Osteoblast (primary cell): ENCODE measurements around the gene MORN4. TPM values are rescaled to one million over a fixed set of nuclear protein-coding genes. Genes with fewer than 3 reads are reported as not detected.

ENCODE experiments used
- DNase-seq: peaks from one replicate; pipeline ENCODE4 v3.0.0; 2011; ENCODE audit warnings: low spot score, mixed read lengths; ENCODE audit not compliant: insufficient read length; ENCODE audit errors: missing footprints
- H2AFZ ChIP-seq: 2 replicates; pipeline ENCODE4 v1.6.0; 2011; ENCODE audit warnings: mild to moderate bottlenecking, low read length
- H3K27ac ChIP-seq: 2 replicates; pipeline ENCODE4 v1.5.1; 2011; ENCODE audit warnings: mild to moderate bottlenecking, low read depth, low read length, moderate library complexity
- H3K27me3 ChIP-seq: 2 replicates; pipeline ENCODE4 v1.6.0; 2012; ENCODE audit warnings: mild to moderate bottlenecking, control low read depth, inconsistent platforms, low read length, moderate library complexity; ENCODE audit not compliant: insufficient read depth
- H3K36me3 ChIP-seq: 2 replicates; pipeline ENCODE4 v1.5.1; 2011; ENCODE audit warnings: mild to moderate bottlenecking, low read length, control low read depth, moderate library complexity; ENCODE audit not compliant: insufficient read depth
- H3K4me1 ChIP-seq: 2 replicates; pipeline ENCODE4 v1.5.1; 2011; ENCODE audit warnings: mild to moderate bottlenecking, low read length, control low read depth, moderate library complexity; ENCODE audit not compliant: insufficient read depth
- H3K4me2 ChIP-seq: 2 replicates; pipeline ENCODE4 v1.6.0; 2011; ENCODE audit warnings: mild to moderate bottlenecking, low read length; ENCODE audit not compliant: insufficient read depth
- H3K4me3 ChIP-seq: fragments of 200-600 bp; sonication (generic); 3 replicates; pipeline ENCODE4 v1.5.1; 2012; ENCODE audit warnings: mild to moderate bottlenecking, low read length, inconsistent platforms; ENCODE audit not compliant: insufficient read depth
- H3K79me2 ChIP-seq: 2 replicates; pipeline ENCODE4 v1.6.0; 2012; ENCODE audit warnings: mild to moderate bottlenecking, low read length, control low read depth, inconsistent platforms; ENCODE audit not compliant: insufficient read depth
- H3K9me3 ChIP-seq: 2 replicates; pipeline ENCODE4 v1.5.1; 2011; ENCODE audit warnings: low read depth, low read length, control low read depth
- H4K20me1 ChIP-seq: 2 replicates; pipeline ENCODE4 v1.6.0; 2012; ENCODE audit warnings: mild to moderate bottlenecking, low read length, control low read depth; ENCODE audit not compliant: insufficient read depth
- total RNA-seq: library from RNA; depleted of rRNA; stranded (reverse); fragments of >200 nt; gene quantifications from 2 replicates; pipeline ENCODE4 v1.2.3, GENCODE V29; 2012
- TF ChIP-seq, protein P1 (sequence below): IDR thresholded peaks from 2 replicates; pipeline ENCODE4 v1.5.1; 2011; ENCODE audit warnings: mild to moderate bottlenecking, low read depth, low read length, moderate library complexity; ENCODE audit errors: extremely low read depth

The MORN4 gene
- total RNA-seq, 1 donor: 4.0 TPM

DNA sequence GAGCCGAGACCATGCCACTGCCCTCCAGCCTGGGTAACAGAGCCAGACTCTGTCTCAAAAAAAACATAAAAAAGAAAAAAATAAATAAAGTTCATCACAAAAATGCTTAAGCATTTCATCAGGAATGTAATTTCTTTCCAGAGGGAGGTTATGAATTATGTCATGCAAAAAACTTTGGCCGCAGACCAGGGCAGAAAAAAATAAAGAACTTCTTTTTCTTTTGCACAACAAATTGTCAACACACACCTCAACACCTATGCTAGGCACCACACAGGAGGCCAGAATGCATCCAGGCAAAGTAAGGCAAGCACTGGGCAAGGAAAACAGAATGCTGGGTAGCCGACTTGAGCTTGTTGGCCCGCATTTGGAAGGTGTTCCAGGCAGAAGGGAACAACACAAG, 39.9 kb downstream of the MORN4 start:
- peaks cover 30% of the 10 kb centered on the region for H3K4me1 ChIP-seq
- no peak overlapping the region for H3K27ac ChIP-seq
- H3K4me2 ChIP-seq: no peak overlapping the region
- H3K27me3 ChIP-seq: no peaks in the 10 kb centered on the region
- H3K4me3 ChIP-seq: no peak overlapping the region
- H4K20me1 ChIP-seq: peaks cover 3% of the 10 kb centered on the region
- TF ChIP-seq, protein P1, sequence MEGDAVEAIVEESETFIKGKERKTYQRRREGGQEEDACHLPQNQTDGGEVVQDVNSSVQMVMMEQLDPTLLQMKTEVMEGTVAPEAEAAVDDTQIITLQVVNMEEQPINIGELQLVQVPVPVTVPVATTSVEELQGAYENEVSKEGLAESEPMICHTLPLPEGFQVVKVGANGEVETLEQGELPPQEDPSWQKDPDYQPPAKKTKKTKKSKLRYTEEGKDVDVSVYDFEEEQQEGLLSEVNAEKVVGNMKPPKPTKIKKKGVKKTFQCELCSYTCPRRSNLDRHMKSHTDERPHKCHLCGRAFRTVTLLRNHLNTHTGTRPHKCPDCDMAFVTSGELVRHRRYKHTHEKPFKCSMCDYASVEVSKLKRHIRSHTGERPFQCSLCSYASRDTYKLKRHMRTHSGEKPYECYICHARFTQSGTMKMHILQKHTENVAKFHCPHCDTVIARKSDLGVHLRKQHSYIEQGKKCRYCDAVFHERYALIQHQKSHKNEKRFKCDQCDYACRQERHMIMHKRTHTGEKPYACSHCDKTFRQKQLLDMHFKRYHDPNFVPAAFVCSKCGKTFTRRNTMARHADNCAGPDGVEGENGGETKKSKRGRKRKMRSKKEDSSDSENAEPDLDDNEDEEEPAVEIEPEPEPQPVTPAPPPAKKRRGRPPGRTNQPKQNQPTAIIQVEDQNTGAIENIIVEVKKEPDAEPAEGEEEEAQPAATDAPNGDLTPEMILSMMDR: no peak
- H3K9me3 ChIP-seq: no peaks in the 10 kb centered on the region
- DNase-seq: no peak
- H3K79me2 ChIP-seq: no peaks in the 10 kb centered on the region
- no peaks in the 10 kb centered on the region for H3K36me3 ChIP-seq
- H2AFZ ChIP-seq: no peak overlapping the region

DNA sequence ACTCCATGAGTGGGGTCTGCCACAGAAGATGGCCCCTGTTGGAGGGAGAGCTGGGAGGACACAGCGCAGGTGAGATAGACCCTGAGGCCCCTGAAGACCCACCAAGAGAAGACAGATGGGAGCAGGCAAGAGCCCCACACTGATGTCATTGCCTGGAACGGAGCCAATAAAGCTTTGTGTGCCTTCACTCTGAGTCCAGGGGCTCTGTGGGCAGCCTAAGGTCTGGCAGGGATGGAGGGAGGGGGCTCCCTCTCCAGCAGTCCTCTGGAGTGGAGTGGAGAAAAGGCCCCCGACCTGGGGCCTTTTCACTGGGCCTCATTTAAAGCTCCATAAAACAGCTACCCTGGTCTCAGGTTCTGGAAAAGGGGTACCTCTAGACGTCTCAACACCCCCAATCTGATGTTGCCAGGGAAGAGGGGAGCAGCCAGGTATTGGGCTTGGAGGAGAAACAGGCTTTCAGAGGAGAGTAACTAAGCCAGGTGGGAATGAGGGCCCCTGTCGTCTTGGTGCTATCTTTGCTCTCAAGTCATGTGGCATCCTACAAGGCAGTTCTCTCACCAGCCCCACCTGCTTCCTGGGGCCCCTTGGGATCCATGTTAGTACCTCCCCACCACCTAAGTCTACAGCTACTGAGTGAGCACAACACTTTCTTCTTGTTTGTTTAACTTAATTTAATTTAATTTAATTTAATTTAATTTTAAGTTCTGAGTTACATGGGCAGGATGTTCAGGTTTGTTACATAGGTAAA, 42.4 kb downstream of the MORN4 start:
- H3K4me2 ChIP-seq: no peak overlapping the region
- TF ChIP-seq, protein P1: no peak
- no peak overlapping the region for H2AFZ ChIP-seq
- H3K9me3 ChIP-seq: no peaks in the 10 kb centered on the region
- DNase-seq: no peak
- no peaks in the 10 kb centered on the region for H4K20me1 ChIP-seq
- no peak overlapping the region for H3K4me3 ChIP-seq
- H3K79me2 ChIP-seq: no peaks in the 10 kb centered on the region
- H3K4me1 ChIP-seq: peaks cover 11% of the 10 kb centered on the region
- H3K27me3 ChIP-seq: no peaks in the 10 kb centered on the region
- no peak overlapping the region for H3K27ac ChIP-seq
- H3K36me3 ChIP-seq: no peaks in the 10 kb centered on the region

DNA sequence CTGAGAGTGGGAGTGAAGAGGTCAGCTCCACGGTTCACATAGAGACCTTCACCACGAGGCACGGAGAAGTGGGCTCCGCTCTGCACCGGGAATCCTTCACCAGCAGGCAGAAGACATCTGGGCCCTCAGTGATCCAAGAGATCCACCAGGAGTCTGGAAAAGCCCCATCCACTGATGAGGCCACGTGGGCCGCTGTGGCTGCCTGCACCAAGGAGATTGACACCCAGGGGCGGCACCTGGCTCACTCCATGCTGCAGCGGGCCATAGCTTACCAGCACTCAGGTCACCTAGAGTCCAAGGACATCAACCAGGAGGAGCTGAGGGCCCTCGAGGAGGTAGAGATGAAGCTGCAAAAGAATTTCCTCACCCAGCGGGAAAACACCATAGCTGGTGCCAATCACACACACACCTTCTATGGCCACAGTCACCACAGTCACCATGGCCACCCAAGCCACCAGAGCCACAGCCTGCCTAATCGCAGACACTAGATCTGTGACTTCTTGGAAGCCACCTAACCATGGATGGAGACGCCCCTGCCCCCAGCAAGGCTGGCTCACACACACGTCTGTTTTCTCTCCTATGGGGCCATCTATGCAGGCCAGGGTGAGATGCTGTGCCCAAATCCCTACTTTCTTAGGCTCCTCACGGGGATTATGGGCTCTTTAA, 43.1 kb downstream of the MORN4 start:
- H3K27ac ChIP-seq: no peak overlapping the region
- H3K4me2 ChIP-seq: no peak overlapping the region
- H3K27me3 ChIP-seq: no peaks in the 10 kb centered on the region
- peaks cover 6% of the 10 kb centered on the region for H3K4me1 ChIP-seq
- no peaks in the 10 kb centered on the region for H3K79me2 ChIP-seq
- H3K9me3 ChIP-seq: no peaks in the 10 kb centered on the region
- H4K20me1 ChIP-seq: no peaks in the 10 kb centered on the region
- TF ChIP-seq, protein P1: no peak
- H2AFZ ChIP-seq: no peak overlapping the region
- no peak overlapping the region for H3K4me3 ChIP-seq
- no peaks in the 10 kb centered on the region for H3K36me3 ChIP-seq
- DNase-seq: no peak

DNA sequence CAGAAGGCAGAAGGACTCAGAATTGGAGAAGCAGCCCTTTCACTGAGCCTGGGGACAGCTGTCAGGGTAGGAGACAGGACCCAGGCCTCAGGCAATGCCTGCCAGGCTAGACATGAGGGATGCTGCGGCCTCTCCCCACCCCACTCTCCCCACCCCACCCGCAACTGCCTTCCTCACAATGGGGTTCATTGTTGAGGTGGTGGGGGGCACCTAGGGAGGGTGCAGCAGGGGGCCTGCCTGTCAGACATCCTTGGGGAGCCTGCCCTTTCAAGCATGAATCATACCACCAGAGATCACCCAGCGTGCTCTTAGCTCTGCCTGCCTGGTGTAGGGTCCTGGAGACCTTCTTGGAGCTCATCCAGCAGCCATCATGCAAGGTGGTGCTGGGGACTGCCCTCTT, 43.8 kb downstream of the MORN4 start, which contains the start of gene C10orf62:
Gene C10orf62, plus strand, starts transcription at position 243 of the 400 bp plus-strand sequence. CDS start 177 bp downstream, outside the sequence.
- H4K20me1 ChIP-seq: no peaks in the 10 kb centered on the region
- no peak for DNase-seq
- no peaks in the 10 kb centered on the region for H3K36me3 ChIP-seq
- H3K4me1 ChIP-seq: peaks cover 8% of the 10 kb centered on the region
- H3K27ac ChIP-seq: no peak within 1 kb of the TSS
- no peak within 1 kb of the TSS for H3K4me2 ChIP-seq
- TF ChIP-seq, protein P1: no peak
- no peak within 1 kb of the TSS for H3K4me3 ChIP-seq
- no peaks in the 10 kb centered on the region for H3K79me2 ChIP-seq
- H2AFZ ChIP-seq: no peak within 1 kb of the TSS
- H3K9me3 ChIP-seq: no peaks in the 10 kb centered on the region
- H3K27me3 ChIP-seq: no peaks in the 10 kb centered on the region
